Colonic mucosa (tissue), 4 donors: ENCODE data around the gene ABLIM2. TPM values are rescaled to one million over a fixed set of nuclear protein-coding genes. Genes with fewer than 3 reads are reported as not detected.

ENCODE experiments used
- DNase-seq: peaks from one replicate; pipeline ENCODE4 v3.0.0-alpha.2; 2020
- H3K27ac ChIP-seq: fragments of 200-600 bp; one replicate; pipeline ENCODE4 v1.8.0; 2021
- H3K27me3 ChIP-seq: fragments of 200-600 bp; one replicate; pipeline ENCODE4 v1.8.0; 2021
- H3K36me3 ChIP-seq: fragments of 200-600 bp; one replicate; pipeline ENCODE4 v1.8.0; 2021
- H3K4me1 ChIP-seq: fragments of 200-600 bp; one replicate; pipeline ENCODE4 v1.8.0; 2021; ENCODE audit warnings: mild to moderate bottlenecking
- H3K4me3 ChIP-seq: fragments of 200-600 bp; one replicate; pipeline ENCODE4 v1.8.0; 2021
- H3K9ac ChIP-seq, 2 donors: one replicate each; pipeline ENCODE4 v1.7.0; 2013; ENCODE audit warnings: control low read depth in 2 of 2, low read depth in 2 of 2, low read length in 2 of 2
- H3K9me3 ChIP-seq: fragments of 200-600 bp; one replicate; pipeline ENCODE4 v1.8.0; 2021
- intact Hi-C: fragments of 100-400 bp; cut with DNase I; formaldehyde crosslinking; loops from one replicate; pipeline ENCODE4 v1.14.1; 2022
- microRNA-seq: library from miRNA; unstranded; fragments of <30 nt; microRNA quantifications from one replicate; pipeline ENCODE4, GENCODE V29; 2019
- total RNA-seq, 2 donors: library from RNA; stranded (reverse); fragmentation: NEBNext Ultra II Directional in 1 of 2; extraction: Animal tissue kit (Norgen Biotek cat#: 25700) in 1 of 2; gene quantifications; one replicate each; pipeline ENCODE4 v1.2.1, GENCODE V29; 2021
- TF ChIP-seq, protein P1 (sequence below): fragments of 200-600 bp; IDR thresholded peaks from one replicate; pipeline ENCODE4 v1.8.0; 2022; ENCODE audit warnings: antibody characterized with exemption, mild to moderate bottlenecking
- donor health status: healthy.
- donor health status: DM: no; HTN: no; CAD: no.
- donor health status: DM: no; HTN: no; CAD: no.

Gene ABLIM2
- total RNA-seq, 2 donors from 2014 or later = 11.1 to 11.5 TPM

DNA sequence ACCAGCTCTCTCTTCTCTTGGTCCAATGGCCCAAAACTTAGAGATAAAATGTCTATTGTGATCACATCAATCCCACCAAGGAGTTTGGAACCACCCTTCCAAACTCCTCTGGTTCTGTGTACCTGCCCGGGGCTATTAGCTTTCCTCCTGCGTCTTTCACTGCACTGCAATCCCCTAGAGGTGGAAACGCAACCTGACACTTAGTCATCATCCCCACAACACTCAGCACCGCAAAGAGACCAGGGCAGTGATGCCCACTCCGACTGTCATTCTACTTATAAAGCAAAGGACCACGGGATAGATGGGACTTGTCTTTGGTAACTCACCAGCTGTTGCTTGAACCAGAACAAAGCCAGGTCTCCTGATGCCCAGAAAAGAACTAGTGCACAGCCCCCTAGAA is 240.9 kb downstream of the ABLIM2 start:
- Histone ChIP-seq H3K4me3 (no peak overlapping the region), H3K9ac (no peak overlapping the region), H3K36me3 (no peaks in the 10 kb centered on the region), H3K27ac (no peak overlapping the region), H3K4me1 (peaks cover 4% of the 10 kb centered on the region), H3K9me3 (no peaks in the 10 kb centered on the region), H3K27me3 (no peaks in the 10 kb centered on the region)
- no peak for DNase-seq
- TF ChIP-seq, protein P1, sequence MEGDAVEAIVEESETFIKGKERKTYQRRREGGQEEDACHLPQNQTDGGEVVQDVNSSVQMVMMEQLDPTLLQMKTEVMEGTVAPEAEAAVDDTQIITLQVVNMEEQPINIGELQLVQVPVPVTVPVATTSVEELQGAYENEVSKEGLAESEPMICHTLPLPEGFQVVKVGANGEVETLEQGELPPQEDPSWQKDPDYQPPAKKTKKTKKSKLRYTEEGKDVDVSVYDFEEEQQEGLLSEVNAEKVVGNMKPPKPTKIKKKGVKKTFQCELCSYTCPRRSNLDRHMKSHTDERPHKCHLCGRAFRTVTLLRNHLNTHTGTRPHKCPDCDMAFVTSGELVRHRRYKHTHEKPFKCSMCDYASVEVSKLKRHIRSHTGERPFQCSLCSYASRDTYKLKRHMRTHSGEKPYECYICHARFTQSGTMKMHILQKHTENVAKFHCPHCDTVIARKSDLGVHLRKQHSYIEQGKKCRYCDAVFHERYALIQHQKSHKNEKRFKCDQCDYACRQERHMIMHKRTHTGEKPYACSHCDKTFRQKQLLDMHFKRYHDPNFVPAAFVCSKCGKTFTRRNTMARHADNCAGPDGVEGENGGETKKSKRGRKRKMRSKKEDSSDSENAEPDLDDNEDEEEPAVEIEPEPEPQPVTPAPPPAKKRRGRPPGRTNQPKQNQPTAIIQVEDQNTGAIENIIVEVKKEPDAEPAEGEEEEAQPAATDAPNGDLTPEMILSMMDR = no peak
- intact Hi-C loops = no loop called here

DNA sequence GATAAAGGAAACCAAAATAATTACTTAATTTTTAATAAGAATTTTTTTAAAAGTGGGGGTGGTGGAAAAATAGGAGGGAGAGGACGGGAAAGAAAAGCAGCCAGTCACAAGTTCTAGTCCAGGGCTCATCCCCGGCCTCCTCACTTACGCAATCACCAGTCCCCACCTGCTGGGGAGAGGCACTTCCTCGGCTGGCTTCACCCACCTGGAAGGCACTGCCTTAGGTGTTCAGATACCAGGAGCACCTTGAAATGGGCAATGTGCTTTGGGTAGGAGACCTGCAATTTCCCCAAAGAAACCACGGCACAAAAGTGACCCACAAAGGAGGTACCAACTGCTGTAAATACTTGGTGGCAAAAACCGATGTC is 242.8 kb downstream of the ABLIM2 start:
- no peak for DNase-seq
- TF ChIP-seq, protein P1 = no peak
- Histone ChIP-seq H3K27me3 (no peaks in the 10 kb centered on the region), H3K36me3 (no peaks in the 10 kb centered on the region), H3K4me3 (no peak overlapping the region), H3K27ac (no peak overlapping the region), H3K9ac (no peak overlapping the region), H3K4me1 (peaks cover 4% of the 10 kb centered on the region), H3K9me3 (no peaks in the 10 kb centered on the region)
- intact Hi-C loops = no loop called here

Small RNA genes lying within 50 kb of the gene (microRNA-seq; reads per million reads assigned to microRNA genes)
- gene MIR95 = 567 reads per million, percentile 72 among the genes with 10 or more reads in this experiment

Other genes with a start within 250 kb of the ABLIM2 start
- 10 to 100 TPM; 29.7 to 43.9 TPM for gene AFAP1, start 219.0 kb downstream of the ABLIM2 start, total RNA-seq
- 10 to 100 TPM; 10.8 to 22.5 TPM for gene SH3TC1, start 40.5 kb upstream of the ABLIM2 start, total RNA-seq
- gene HTRA3, start 110.9 kb upstream of the ABLIM2 start, total RNA-seq = 1 to 10 TPM; 1.3 to 5.0 TPM